C4-2B (cell line): Measurements from ENCODE around the gene SOCS6.

Experiments
- ZFX ChIP-seq: fragments of 450-650 bp; IDR thresholded peaks from 2 replicates; pipeline ENCODE4 v1.6.1; 2017
- TF ChIP-seq, protein P1 (sequence below): fragments of 450-650 bp; conservative IDR thresholded peaks from 2 replicates; pipeline ENCODE4 v1.5.1; 2017; ENCODE audit warnings: mild to moderate bottlenecking

DNA sequence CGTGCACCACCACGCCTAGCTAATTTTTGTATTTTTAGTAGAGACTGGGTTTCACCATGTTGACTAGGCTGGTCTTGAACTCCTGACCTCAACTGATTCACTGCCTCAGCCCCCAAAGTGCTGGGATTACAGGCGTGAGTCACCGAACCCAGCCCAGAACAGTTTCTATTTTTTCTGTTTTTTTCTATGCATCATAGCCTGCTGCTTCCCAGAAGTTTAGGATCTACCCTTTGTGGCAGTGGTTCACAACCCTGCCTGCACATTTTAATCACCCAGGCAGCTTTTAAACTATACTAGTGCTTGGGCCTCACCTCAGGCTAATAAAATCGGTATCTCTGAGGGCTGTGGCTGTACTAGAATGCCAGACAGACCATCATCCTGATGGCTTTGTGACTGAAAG, 39.7 kb upstream of the SOCS6 start:
- TF ChIP-seq, protein P1, sequence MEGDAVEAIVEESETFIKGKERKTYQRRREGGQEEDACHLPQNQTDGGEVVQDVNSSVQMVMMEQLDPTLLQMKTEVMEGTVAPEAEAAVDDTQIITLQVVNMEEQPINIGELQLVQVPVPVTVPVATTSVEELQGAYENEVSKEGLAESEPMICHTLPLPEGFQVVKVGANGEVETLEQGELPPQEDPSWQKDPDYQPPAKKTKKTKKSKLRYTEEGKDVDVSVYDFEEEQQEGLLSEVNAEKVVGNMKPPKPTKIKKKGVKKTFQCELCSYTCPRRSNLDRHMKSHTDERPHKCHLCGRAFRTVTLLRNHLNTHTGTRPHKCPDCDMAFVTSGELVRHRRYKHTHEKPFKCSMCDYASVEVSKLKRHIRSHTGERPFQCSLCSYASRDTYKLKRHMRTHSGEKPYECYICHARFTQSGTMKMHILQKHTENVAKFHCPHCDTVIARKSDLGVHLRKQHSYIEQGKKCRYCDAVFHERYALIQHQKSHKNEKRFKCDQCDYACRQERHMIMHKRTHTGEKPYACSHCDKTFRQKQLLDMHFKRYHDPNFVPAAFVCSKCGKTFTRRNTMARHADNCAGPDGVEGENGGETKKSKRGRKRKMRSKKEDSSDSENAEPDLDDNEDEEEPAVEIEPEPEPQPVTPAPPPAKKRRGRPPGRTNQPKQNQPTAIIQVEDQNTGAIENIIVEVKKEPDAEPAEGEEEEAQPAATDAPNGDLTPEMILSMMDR = no peak
- TF ChIP-seq ZFX = no peak
